ENCODE measurements around the gene UVSSA.
"Not testable (repeated sequence)": the region's sequence is repeated elsewhere in the genome, so short reads cannot be mapped to it uniquely, and the experiment has no call there.

The UVSSA gene

DNA sequence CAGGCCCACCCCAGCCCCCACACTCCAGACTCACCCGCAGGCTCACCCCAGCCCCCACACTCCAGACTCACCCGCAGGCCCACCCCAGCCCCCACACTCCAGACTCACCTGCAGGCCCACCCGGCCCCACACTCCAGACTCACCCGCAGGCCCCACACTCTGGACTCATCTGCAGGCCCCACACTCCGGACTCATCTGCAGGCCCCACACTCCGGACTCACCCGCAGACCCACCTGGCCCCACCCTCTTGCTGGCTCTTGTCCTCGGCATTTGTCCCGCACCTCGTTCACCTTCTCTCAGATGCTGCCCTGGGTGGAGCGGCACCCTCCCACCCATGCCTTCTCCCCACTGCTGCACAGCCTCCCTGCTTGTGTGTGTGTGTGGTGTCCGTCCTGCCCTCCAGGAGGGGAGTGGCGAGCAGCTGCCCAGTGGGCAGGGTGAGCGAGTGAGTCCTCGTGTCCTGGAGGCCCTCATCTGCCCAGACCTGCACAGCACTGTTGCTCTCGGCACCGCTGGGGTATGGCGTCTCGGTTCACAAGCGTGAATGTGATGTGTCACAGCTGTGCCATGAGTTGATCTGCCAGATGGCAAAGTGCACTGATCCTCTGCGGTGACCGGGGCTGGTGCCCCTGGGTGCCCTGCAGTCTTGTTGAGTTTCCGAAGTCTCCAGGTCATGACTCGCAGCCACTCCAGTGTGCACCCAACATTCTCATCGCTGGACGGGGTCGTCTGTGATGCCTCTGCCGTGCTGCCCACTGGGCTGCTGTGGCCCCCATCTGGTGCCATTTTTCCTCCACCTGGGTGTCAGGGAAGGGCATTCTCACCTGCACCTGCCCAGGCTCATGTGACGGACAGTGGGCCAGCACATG is 29.6 kb upstream of the UVSSA start:
- DNase-seq (ENCODE audit: low read depth) = no peak

DNA sequence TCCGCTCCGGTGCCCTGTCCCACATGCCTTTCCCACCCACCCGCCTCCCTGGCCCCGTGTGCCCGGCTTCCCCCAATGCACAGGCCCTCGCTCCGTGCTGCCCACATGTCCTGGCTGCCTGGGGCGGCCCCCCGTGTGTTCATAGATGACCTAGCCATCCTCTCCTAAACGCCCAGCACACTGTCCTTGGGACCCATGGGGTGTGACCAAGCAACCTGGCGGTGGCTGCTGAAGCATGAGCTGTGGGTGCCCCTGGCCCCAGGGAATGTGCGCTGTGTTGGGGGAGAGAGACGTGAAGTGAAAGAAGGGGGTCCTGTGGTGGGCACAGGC is 29.0 kb upstream of the UVSSA start:
- DNase-seq (ENCODE audit: low read depth) = no peak

- DNase-seq (ENCODE audit: low read depth) = no peak
These were observed 28.4 kb upstream of the UVSSA start for GRCh38 chr4:1318488-1319213.

DNA sequence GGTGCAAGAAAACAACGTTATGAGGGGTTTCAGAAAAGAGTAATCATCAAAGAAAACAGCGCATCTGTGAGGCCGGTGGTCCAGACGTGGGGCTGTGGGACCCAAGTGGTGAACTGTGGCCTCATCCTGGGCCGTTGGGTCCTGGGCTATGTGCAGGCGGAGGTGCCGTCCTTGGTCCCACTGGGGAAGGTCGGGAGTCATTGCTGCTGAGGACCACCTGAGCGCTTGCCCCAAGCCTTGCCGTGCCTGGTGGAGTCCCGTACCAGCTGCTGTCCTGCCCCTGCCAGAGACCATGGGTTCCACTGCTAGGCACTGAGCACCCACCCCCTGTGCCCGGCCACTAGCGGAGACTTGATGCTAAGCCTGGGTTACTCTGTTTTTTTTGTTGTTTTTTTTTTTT is 25.5 kb upstream of the UVSSA start:
- no peak for DNase-seq (ENCODE audit: low read depth)

- no peak for DNase-seq (ENCODE audit: low read depth)
These were observed 24.9 kb upstream of the UVSSA start for GRCh38 chr4:1321946-1322650.

DNA sequence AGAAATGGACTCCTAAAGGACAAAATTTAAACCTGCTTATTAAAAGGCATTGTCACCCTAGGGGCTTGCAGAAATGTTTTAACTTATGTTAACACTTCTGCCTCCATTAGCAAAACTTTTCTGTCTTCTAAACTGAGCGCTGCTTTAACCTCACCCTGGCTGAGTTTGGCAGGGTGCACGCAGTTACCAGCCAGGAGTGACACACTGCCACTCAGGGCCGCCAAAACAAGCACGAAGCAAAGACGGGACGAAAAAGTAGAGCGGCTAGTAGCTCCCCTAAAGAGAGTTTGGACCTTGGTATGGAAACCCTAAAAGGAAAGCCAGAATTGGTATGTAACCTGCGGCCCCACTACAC is 23.8 kb upstream of the UVSSA start:
- no peak for DNase-seq (ENCODE audit: low read depth)

GRCh38 chr4:1323635-1324442 is 23.2 kb upstream of the UVSSA start:
- no peak for DNase-seq (ENCODE audit: low read depth)

DNA sequence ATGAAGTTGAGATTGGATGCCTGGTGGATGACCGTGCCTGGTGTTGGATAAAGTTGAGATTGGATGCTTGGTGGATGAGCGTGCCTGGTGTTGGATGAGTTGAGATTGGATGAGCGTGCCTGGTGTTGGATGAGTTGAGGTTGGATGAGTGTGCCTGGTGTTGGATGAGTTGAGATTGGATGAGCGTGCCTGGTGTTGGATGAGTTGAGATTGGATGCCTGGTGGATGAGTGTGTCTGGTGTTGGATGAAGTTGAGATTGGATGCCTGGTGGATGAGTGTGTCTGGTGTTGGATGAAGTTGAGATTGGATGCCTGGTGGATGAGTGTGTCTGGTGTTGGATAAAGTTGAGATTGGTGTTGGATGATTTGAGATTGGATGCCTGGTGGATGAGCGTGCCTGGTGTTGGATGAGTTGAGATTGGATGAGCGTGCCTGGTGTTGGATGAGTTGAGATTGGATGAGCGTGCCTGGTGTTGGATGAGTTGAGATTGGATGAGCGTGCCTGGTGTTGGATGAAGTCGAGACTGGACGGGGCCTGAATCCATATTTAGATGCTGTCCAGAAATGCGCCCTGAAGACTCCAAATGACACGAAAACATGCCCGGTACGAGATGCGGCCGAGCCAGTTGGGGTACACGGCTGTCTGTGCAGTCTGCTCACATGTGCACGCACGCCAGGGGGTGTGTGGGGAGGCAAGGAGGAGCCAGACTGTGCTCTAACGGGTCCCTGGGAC is 22.4 kb upstream of the UVSSA start:
- not testable (repeated sequence) for DNase-seq (ENCODE audit: low read depth)

- DNase-seq (ENCODE audit: low read depth) = no peak
These were observed 21.9 kb upstream of the UVSSA start for GRCh38 chr4:1325176-1325480.

GRCh38 chr4:1325681-1326635 is 21.1 kb upstream of the UVSSA start:
- no peak for DNase-seq (ENCODE audit: low read depth)

DNA sequence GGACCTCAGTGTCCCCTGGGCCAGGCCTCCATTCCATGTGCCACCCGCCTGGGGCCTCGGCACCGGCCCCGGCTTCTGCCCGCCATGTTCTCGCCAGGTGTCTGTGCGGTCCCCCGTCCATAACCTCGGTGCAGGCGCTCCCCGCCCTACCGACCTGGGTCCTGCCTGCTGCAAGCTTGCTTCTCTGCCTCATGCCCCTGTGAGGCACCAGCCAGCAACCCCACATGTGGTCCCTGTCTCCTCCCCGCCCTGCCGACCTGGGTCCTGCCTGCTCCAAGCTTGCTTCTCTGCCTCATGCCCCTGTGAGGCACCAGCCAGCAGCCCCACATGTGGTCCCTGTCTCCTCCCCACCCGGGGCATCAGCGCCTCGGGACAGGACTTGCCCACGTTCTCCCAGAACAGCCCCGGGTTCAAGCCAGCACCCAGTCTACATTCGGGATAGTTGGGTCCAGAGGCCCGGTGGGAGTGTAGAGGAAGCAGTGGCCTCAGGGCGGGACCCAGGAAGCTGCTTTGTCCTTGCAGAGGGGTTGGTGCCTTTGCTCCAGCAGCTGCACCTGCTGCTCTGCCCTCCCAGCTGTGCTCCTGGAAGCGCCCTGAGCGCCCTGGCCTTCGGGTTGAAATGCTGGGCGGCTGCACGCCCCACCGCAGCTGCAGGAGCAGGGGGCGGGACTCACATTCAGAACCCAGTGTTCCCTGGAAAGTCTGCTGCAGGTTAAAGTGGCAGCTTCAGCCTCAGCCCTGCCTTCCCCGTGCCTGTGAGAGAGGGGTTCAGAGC is 20.1 kb upstream of the UVSSA start:
- DNase-seq (ENCODE audit: low read depth) = no peak

GRCh38 chr4:1327526-1328266 is 19.3 kb upstream of the UVSSA start:
- DNase-seq (ENCODE audit: low read depth) = no peak

- no peak for DNase-seq (ENCODE audit: low read depth)
These were observed 18.5 kb upstream of the UVSSA start for GRCh38 chr4:1328267-1329155.

GRCh38 chr4:1329408-1330371 is 17.3 kb upstream of the UVSSA start:
- no peak for DNase-seq (ENCODE audit: low read depth)

DNA sequence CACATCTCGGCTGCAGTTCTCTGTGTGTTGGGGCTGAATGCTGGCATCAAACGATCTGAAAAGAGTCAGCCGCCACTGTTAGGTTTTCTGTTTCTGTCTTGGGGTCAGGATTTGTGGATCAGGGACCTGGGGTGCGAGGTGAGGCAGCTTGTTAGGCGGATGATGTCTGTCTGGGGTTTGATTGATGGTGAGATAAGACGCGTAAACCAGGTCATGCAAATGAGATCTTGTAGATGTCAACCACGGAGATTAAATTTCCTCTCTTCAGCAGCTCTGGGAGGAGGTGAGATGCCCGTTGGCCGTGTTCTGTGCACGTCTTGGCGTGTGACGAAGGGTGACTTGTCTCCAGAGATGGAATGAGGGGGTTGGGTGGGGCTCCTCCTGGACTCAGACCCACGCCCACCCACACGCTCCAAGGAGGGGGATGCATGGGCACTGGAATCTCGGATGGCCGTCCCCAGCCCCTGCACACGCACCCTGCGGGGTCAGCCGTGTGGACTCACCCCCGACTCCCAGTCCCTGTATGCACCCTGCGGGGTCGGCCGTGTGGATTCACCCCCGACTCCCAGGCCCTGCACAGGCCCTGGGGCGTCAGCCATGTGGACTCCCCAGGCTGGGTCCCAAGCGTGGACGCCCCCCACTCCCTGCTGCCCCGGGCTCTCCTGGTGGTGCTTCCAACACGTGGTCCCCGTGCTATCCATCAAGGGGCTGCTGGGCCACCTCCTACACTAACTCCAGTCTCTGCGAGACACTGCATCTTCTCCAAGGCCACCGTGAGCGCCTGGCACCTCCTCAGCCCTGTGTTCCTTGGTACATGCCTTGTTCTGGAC is 16.0 kb upstream of the UVSSA start:
- DNase-seq (ENCODE audit: low read depth) = peak; percentile 54

Data from activated gamma-delta T cell treated with anti-CD3 and anti-CD28 coated beads, Interleukin-2, amount 50 U/mL, for 16 hours (primary cell).